HepG2 (cell line): ENCODE results near the gene FUOM. TPM values are rescaled to one million over a fixed set of nuclear protein-coding genes. Genes with fewer than 3 reads are reported as not detected.

Experiments
- CHD4 ChIP-seq: fragments of 200-600 bp; sonication (generic); IDR thresholded peaks from 2 replicates; pipeline ENCODE4 v1.7.0; 2017; ENCODE audit warnings: mild to moderate bottlenecking, low read length, borderline replicate concordance
- DMAP1 ChIP-seq: IDR thresholded peaks from 2 replicates; pipeline ENCODE4 v1.6.1; 2016
- FOSL1 ChIP-seq: sonication (generic); formaldehyde crosslinking; IDR thresholded peaks from 2 replicates; pipeline ENCODE4 v1.9.0; 2021; ENCODE audit warnings: missing genetic modification reagents, borderline replicate concordance
- NR0B2 ChIP-seq: sonication (generic); formaldehyde crosslinking; IDR thresholded peaks from 2 replicates; pipeline ENCODE4 v1.4.0; 2020; ENCODE audit warnings: mild to moderate bottlenecking, missing genetic modification reagents
- PITX1 ChIP-seq: sonication (generic); formaldehyde crosslinking; IDR thresholded peaks from 2 replicates; pipeline ENCODE4 v1.5.1; 2020; ENCODE audit warnings: mild to moderate bottlenecking, missing genetic modification reagents
- PTBP1 ChIP-seq: fragments of 200-400 bp; formaldehyde crosslinking; IDR thresholded peaks from 2 replicates; pipeline ENCODE4 v1.6.1; 2018; ENCODE audit warnings: low read length, low read depth; ENCODE audit not compliant: poor library complexity, severe bottlenecking
- RXRB ChIP-seq: IDR thresholded peaks from 2 replicates; pipeline ENCODE4 v1.6.1; 2016; ENCODE audit warnings: borderline replicate concordance, missing genetic modification reagents, missing compliant biosample characterization
- ZBTB10 ChIP-seq: sonication (generic); formaldehyde crosslinking; IDR thresholded peaks from 2 replicates; pipeline ENCODE4 v1.4.0; 2020; ENCODE audit warnings: missing genetic modification reagents, borderline replicate concordance
- ZBTB39 ChIP-seq: sonication (generic); formaldehyde crosslinking; IDR thresholded peaks from 2 replicates; pipeline ENCODE4 v1.5.0; 2020; ENCODE audit warnings: missing genetic modification reagents
- ZNF24 ChIP-seq: fragments of 450-650 bp; IDR thresholded peaks from 2 replicates; pipeline ENCODE4 v1.6.1; 2017; ENCODE audit warnings: antibody characterized with exemption, mild to moderate bottlenecking
- polyA plus RNA-seq, 8 experiments: library from polyadenylated mRNA; depleted of rRNA in 3 of 8; stranded (reverse) in 7 of 8; unstranded in 1 of 8; fragments of >200 nt; fragmentation: Illumina TruSeq in 4 of 8; extraction: Trizol in 4 of 8; gene quantifications; 2 replicates each; pipeline versions ENCODE4 v1.2.1 to v1.2.3, GENCODE V29; 2011 to 2016; ENCODE audit warnings: low read depth in 4 of 8, missing spikeins in 1 of 8, mixed read lengths in 1 of 8; ENCODE audit not compliant: insufficient read depth in 1 of 8
- total RNA-seq, 5 experiments: library from RNA; depleted of rRNA; stranded (reverse); fragments of >200 nt; fragmentation: Illumina TruSeq; extraction: Trizol; gene quantifications; 2 replicates each; pipeline ENCODE4 v1.2.3, GENCODE V29; 2016; ENCODE audit warnings: low read depth in 1 of 5
- TF ChIP-seq, protein P1 (sequence below): sonication (generic); formaldehyde crosslinking; IDR thresholded peaks from one replicate; pipeline ENCODE4 v1.5.1; 2020; ENCODE audit warnings: mild to moderate bottlenecking, missing genetic modification reagents; ENCODE audit errors: not compliant biosample characterization
- TF ChIP-seq, protein P2 (sequence below): sonication (generic); formaldehyde crosslinking; IDR thresholded peaks from 2 replicates; pipeline ENCODE4 v1.8.0; 2022; ENCODE audit warnings: missing genetic modification reagents, mild to moderate bottlenecking, moderate library complexity, borderline replicate concordance

FUOM gene
- total and polyA plus RNA-seq, 2 of the 13 experiments (the other 11 are each of a cell fraction or from before 2014, with no cell fraction given): 27.5 to 60.4 TPM

DNA sequence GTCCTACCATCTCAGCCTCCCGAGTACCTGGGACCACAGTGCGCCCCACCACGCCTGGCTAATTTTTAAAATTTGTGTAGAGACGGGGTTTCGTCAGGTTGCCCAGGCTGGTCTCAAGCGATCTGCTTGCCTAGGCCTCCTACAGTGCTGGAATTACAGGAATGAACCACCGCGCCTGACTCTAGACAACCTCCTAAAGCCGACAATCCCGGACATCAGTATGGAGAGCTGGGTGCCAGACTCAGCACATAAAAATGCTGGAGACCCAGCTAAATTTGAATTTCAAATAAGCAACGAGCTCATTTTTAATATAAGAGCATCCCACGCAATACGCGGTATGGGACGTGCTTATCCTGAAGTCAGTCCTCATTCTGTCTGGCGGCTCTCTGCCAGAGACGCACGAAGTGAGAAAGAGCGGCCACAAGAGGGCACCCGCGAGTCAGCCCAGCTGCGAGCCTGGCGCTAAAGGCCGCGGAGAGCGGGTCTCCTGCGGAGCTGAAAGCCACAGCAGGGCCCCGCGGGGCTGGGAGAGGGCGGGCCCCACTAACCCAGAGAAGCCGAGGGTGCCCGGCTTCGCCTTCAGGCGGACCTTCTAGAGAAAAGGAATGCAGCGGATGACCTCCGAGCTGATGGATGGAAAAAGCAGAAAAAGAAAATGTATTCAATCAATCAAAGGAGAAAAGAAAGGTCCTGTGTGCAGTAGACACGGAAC, 28.2 kb downstream of the FUOM start (continued):
- TF ChIP-seq, protein P1, sequence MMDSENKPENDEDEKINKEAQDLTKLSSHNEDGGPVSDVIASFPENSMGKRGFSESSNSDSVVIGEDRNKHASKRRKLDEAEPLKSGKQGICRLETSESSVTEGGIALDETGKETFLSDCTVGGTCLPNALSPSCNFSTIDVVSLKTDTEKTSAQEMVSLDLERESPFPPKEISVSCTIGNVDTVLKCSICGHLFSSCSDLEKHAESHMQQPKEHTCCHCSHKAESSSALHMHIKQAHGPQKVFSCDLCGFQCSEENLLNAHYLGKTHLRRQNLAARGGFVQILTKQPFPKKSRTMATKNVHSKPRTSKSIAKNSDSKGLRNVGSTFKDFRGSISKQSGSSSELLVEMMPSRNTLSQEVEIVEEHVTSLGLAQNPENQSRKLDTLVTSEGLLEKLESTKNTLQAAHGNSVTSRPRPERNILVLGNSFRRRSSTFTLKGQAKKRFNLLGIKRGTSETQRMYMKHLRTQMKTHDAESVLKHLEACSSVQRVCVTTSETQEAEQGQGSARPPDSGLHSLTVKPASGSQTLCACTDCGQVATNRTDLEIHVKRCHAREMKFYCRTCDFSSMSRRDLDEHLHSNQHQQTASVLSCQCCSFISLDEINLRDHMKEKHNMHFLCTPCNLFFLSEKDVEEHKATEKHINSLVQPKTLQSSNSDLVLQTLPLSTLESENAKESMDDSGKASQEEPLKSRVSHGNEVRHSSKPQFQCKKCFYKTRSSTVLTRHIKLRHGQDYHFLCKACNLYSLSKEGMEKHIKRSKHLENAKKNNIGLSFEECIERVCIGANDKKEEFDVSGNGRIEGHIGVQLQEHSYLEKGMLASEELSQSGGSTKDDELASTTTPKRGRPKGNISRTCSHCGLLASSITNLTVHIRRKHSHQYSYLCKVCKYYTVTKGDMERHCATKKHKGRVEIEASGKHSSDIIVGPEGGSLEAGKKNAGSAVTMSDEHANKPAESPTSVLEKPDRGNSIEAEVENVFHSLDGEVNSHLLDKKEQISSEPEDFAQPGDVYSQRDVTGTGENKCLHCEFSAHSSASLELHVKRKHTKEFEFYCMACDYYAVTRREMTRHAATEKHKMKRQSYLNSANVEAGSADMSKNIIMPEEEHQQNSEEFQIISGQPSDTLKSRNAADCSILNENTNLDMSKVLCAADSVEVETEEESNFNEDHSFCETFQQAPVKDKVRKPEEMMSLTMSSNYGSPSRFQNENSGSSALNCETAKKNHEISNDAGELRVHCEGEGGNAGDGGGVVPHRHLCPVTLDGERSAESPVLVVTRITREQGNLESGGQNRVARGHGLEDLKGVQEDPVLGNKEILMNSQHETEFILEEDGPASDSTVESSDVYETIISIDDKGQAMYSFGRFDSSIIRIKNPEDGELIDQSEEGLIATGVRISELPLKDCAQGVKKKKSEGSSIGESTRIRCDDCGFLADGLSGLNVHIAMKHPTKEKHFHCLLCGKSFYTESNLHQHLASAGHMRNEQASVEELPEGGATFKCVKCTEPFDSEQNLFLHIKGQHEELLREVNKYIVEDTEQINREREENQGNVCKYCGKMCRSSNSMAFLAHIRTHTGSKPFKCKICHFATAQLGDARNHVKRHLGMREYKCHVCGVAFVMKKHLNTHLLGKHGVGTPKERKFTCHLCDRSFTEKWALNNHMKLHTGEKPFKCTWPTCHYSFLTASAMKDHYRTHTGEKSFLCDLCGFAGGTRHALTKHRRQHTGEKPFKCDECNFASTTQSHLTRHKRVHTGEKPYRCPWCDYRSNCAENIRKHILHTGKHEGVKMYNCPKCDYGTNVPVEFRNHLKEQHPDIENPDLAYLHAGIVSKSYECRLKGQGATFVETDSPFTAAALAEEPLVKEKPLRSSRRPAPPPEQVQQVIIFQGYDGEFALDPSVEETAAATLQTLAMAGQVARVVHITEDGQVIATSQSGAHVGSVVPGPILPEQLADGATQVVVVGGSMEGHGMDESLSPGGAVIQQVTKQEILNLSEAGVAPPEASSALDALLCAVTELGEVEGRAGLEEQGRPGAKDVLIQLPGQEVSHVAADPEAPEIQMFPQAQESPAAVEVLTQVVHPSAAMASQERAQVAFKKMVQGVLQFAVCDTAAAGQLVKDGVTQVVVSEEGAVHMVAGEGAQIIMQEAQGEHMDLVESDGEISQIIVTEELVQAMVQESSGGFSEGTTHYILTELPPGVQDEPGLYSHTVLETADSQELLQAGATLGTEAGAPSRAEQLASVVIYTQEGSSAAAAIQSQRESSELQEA: no peak
- TF ChIP-seq NR0B2 (CRISPR knock-in tag) (no peak), ZBTB39 (CRISPR knock-in tag) (no peak), ZBTB10 (CRISPR knock-in tag) (no peak), FOSL1 (no peak), DMAP1 (CRISPR knock-in tag) (no peak), RXRB (CRISPR knock-in tag) (peak; percentile 65; the same call in 1 of the 2 replicates), CHD4 (no peak), PITX1 (CRISPR knock-in tag) (no peak), ZNF24 (no peak), PTBP1 (no peak)
- TF ChIP-seq, protein P2, sequence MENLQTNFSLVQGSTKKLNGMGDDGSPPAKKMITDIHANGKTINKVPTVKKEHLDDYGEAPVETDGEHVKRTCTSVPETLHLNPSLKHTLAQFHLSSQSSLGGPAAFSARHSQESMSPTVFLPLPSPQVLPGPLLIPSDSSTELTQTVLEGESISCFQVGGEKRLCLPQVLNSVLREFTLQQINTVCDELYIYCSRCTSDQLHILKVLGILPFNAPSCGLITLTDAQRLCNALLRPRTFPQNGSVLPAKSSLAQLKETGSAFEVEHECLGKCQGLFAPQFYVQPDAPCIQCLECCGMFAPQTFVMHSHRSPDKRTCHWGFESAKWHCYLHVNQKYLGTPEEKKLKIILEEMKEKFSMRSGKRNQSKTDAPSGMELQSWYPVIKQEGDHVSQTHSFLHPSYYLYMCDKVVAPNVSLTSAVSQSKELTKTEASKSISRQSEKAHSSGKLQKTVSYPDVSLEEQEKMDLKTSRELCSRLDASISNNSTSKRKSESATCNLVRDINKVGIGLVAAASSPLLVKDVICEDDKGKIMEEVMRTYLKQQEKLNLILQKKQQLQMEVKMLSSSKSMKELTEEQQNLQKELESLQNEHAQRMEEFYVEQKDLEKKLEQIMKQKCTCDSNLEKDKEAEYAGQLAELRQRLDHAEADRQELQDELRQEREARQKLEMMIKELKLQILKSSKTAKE (CRISPR knock-in tag): no peak
